ENCODE results near the gene ITGB1. TPM values are rescaled to one million over a fixed set of nuclear protein-coding genes. Genes with fewer than 3 reads are reported as not detected.
"Not testable (repeated sequence)": the region's sequence is repeated elsewhere in the genome, so short reads cannot be mapped to it uniquely, and the experiment has no call there.

ITGB1 gene
- total RNA-seq, 1 donor from 2014 or later: 220 TPM

DNA sequence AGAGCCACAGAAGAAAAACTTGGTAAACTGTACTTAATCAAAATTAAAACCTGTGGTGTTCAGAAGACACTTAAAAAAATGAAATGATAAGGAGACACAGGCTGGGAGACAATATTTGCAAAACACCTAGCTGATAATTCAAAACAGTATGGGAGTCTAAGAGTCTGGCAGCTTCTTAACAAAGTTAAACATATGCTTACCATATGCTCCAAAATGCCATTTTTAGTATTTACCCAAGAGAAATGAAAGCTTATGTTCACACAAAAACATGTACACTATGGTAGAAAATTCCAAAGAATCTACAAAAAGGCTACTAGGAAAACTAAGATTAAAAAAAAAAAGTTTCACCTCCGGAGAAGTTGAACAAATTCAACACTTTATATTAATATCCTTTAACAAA, 48.6 kb downstream of the ITGB1 start:
- Mint-ChIP-seq H3K4me3 (no peak overlapping the region), H3K9me3 (no peaks in the 10 kb centered on the region), H3K4me1 (peaks cover under 1% of the 10 kb centered on the region), H3K27me3 (ENCODE audit: low read depth) (no peaks in the 10 kb centered on the region), H3K27ac (ENCODE audit: unreplicated experiment) (no peak overlapping the region), H3K36me3 (ENCODE audit: low read depth) (peaks cover 37% of the 10 kb centered on the region)
- DNase-seq (ENCODE audit: low read depth, low spot score): no peak
- TF ChIP-seq, protein P1, sequence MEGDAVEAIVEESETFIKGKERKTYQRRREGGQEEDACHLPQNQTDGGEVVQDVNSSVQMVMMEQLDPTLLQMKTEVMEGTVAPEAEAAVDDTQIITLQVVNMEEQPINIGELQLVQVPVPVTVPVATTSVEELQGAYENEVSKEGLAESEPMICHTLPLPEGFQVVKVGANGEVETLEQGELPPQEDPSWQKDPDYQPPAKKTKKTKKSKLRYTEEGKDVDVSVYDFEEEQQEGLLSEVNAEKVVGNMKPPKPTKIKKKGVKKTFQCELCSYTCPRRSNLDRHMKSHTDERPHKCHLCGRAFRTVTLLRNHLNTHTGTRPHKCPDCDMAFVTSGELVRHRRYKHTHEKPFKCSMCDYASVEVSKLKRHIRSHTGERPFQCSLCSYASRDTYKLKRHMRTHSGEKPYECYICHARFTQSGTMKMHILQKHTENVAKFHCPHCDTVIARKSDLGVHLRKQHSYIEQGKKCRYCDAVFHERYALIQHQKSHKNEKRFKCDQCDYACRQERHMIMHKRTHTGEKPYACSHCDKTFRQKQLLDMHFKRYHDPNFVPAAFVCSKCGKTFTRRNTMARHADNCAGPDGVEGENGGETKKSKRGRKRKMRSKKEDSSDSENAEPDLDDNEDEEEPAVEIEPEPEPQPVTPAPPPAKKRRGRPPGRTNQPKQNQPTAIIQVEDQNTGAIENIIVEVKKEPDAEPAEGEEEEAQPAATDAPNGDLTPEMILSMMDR (conservative IDR thresholded peaks at IDR 0.05): no peak

DNA sequence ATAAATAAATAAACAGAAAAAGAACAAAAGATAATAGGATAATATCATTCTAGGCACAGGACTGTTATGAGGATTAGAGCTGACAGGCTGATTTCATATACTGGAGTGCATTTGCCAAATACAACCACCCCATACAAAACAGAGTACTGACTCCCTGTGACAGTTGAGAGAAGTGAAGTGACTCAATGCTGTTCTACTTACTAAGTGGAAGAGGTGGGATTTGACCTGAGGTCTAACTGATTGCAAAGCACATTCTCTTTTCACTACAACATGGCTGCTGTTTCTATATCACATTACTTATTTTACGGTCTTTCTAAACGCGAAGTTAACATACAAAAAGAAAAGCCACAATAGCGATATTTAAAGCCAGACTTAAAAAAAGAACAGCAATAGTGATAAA, 51.4 kb downstream of the ITGB1 start:
- peaks cover 20% of the 10 kb centered on the region for H3K36me3 Mint-ChIP-seq (ENCODE audit: low read depth)
- peaks cover 9% of the 10 kb centered on the region for H3K4me1 Mint-ChIP-seq
- H3K27ac Mint-ChIP-seq (ENCODE audit: unreplicated experiment): no peak overlapping the region
- H3K9me3 Mint-ChIP-seq: no peaks in the 10 kb centered on the region
- no peaks in the 10 kb centered on the region for H3K27me3 Mint-ChIP-seq (ENCODE audit: low read depth)
- DNase-seq (ENCODE audit: low read depth, low spot score): no peak
- no peak overlapping the region for H3K4me3 Mint-ChIP-seq
- TF ChIP-seq, protein P1 (conservative IDR thresholded peaks at IDR 0.05): no peak

DNA sequence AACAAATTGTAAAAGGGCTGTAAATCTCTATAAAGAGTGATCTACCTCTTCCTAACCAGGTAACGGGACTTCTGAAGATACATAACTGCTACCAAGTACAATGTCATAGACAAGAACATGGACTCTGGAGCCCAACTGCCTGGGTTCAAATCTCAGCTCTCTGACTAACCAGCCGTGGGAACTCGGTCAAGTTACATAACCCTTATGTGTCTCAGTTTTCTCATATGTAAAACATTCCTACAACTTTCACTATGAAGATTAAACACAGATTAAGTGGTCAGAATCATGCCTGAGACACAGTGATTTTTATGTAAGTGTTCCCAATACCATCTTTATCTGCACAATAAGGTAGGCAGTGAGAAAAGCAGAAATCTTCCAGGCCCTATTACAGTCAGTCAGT, 52.6 kb downstream of the ITGB1 start:
- Mint-ChIP-seq H3K27ac (ENCODE audit: unreplicated experiment) (no peak overlapping the region), H3K4me1 (peaks cover 9% of the 10 kb centered on the region), H3K27me3 (ENCODE audit: low read depth) (no peaks in the 10 kb centered on the region), H3K4me3 (no peak overlapping the region), H3K36me3 (ENCODE audit: low read depth) (peaks cover 16% of the 10 kb centered on the region), H3K9me3 (no peaks in the 10 kb centered on the region)
- DNase-seq (ENCODE audit: low read depth, low spot score): no peak
- TF ChIP-seq, protein P1 (conservative IDR thresholded peaks at IDR 0.05): no peak

DNA sequence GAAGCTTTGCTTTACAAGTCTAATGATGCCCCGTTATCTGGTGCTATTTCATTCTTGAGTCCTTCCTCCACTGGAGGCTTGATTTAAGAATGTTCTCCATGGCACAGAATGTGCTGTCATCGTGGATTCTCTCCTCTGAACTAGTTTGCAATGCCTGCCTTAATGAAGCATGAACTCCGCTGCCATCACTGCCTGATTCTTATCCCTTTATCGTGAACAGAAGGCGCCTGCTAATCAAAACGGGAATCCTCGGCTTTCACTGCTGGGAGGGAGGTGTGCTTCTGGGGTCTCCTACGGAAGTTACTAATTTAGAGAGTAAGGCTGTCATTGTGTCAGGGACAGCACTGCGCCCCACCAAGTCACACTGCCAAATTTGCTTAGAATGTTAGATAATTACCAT, 56.2 kb downstream of the ITGB1 start:
- Mint-ChIP-seq H3K36me3 (ENCODE audit: low read depth) (peaks cover 23% of the 10 kb centered on the region), H3K27me3 (ENCODE audit: low read depth) (no peaks in the 10 kb centered on the region), H3K27ac (ENCODE audit: unreplicated experiment) (no peak overlapping the region), H3K9me3 (no peaks in the 10 kb centered on the region), H3K4me1 (peaks cover 9% of the 10 kb centered on the region), H3K4me3 (no peak overlapping the region)
- no peak for DNase-seq (ENCODE audit: low read depth, low spot score)
- TF ChIP-seq, protein P1 (conservative IDR thresholded peaks at IDR 0.05): no peak

DNA sequence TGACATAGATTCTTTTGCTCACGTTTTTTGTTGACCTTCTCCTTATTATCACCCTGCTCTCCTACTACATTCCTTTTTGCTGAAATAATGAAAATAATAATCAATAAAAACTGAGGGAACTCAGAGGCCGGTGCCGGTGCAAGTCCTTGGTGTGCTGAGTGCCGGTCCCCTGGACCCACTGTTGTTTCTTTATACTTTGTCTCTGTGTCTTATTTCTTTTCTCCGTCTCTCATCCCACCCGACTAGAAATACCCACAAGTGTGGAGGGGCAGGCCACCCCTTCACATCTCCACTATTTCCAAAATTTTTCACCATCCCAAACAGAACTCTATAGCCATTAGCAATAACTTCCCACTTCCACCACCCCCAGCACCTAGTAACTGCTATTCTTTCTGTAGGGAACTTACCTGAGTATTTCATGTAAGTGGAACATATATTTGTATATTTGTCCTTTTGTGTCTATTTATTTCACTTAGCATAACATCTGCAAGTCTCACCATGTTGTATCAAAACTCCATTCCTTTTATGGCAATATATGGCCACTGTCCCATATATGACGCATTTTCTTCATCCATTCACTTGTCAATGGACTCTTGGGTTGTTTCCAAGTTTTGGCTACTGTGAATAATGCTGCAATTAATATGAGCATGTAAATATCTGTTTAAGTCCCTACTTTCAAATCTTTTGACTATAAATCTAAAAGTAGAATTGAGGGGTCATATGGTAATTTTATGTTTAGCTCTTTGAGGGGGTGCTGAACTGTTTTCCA, 62.6 kb downstream of the ITGB1 start:
- not testable (repeated sequence) for H3K27ac Mint-ChIP-seq (ENCODE audit: unreplicated experiment); H3K9me3 Mint-ChIP-seq; H3K27me3 Mint-ChIP-seq (ENCODE audit: low read depth); H3K4me1 Mint-ChIP-seq; DNase-seq (ENCODE audit: low read depth, low spot score); H3K4me3 Mint-ChIP-seq
- peaks cover 19% of the 10 kb centered on the region for H3K36me3 Mint-ChIP-seq (ENCODE audit: low read depth)

DNA sequence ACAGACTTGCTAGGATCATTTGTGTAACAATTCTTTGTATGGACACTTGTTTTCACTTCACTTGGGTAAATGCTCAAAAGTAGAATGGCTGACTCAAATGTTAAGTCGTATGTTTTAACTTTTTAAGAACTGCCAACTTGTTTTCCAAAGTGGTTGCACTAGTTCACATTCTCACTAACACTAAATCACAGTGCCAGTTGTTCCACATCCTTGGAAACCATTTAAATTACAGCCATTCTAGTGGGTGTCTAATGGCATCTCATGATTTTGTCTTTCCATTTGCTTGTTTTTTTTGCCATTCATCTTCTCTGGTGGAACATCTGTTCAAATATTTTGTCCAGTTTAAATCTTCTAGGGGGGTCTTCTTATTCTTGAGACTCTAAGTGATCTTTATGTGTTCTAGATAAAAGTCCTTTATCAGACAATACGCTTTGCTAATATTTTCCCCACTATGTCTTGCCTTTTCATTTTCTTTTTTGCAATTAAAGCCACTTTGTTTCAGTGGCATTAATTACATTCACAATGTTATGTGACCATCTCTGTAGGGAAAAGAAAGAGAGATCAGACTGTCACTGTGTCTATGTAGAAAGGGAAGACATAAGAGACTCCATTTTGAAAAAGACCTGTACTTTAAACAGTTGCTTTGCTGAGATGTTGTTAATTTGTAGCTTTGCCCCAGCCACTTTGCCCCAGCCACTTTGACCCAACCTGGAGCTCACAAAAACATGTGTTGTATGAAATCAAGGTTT, 63.9 kb downstream of the ITGB1 start:
- H3K4me3 Mint-ChIP-seq: no peak overlapping the region
- no peaks in the 10 kb centered on the region for H3K9me3 Mint-ChIP-seq
- DNase-seq (ENCODE audit: low read depth, low spot score): no peak
- H3K27ac Mint-ChIP-seq (ENCODE audit: unreplicated experiment): no peak overlapping the region
- H3K36me3 Mint-ChIP-seq (ENCODE audit: low read depth): peaks cover 19% of the 10 kb centered on the region
- TF ChIP-seq, protein P1 (conservative IDR thresholded peaks at IDR 0.05): no peak
- H3K27me3 Mint-ChIP-seq (ENCODE audit: low read depth): no peaks in the 10 kb centered on the region
- H3K4me1 Mint-ChIP-seq: peaks cover 9% of the 10 kb centered on the region

Data from neural crest cell (in vitro differentiated cells).